CD1c-positive myeloid dendritic cell (primary cell): ENCODE data around the gene ZNF607.
"Not testable (repeated sequence)": the region's sequence is repeated elsewhere in the genome, so short reads cannot be mapped to it uniquely, and the experiment has no call there.

Experiments
- DNase-seq: peaks from one replicate; pipeline ENCODE4 v3.0.0-alpha.2; 2016; ENCODE audit errors: extremely low spot score

ZNF607 gene

DNA sequence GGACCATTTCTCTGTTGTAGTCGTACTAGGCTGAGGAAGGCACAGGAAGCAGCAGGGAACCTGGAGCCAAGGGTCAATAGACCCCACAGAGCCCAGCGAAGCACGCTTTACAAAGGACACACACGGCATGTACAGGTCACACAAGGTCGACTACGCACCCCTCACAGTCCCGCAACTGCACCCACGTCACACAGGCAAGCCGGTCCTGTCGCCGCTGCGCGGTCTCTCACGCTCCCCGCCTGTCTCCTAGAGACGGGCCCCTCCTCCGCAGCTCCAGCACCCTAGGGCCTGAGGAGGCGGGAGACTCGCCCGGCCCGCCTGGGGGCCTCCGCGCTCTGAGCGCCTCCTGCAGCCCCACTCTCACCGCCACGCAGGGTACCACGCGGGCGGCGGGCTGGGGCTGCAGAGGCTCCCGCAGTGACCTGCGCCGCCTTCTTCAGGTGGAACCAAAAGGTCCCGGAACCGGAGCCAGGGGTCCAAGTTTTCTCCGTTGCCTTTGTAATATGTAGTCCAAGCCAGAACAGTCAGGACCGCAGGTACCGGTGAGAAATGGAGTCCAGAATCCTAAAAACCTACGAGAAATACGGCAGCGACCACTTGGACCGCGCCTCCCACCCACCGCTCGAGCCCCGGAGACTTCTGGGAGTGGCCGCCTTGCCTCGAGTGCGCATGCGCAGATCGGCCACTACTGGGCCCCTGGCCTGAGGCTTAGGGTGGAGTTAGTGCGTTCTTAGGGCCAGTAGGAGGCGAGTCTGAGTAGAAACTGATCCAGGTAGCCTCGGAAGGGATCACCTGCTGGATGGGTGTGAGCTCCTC lies at the start of gene ZNF607:
ZNF607 (minus strand) TSS at position 651 of the 816 bp plus-strand sequence. CDS start 8,143 bp downstream, outside the sequence.
- peak; percentile 85 for DNase-seq

GRCh38 chr19:37763488-37763887 lies 43.9 kb upstream of the ZNF607 start:
- no peak for DNase-seq

- not testable (repeated sequence) for DNase-seq
Observed at GRCh38 chr19:37757683-37758082, 38.1 kb upstream of the ZNF607 start.

DNA sequence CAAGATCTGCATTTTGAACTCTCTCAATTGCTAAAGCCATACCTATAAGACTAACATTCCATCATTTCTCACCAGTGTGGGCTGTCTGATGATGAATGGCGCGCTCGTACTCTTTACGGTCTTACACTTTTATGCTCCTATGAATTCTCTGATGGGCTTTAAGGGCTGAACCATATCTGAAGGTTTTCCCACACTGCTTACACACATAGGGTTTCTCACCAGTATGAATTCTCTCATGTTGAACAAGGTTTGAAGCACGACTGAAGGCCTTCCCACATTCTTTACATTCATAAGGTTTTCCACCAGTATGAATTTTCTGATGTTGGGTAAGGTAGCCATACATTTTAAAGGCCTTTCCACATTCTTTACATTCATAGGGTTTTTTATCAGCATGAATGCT lies 18.8 kb upstream of the ZNF607 start:
- no peak for DNase-seq

- DNase-seq: no peak
Observed at GRCh38 chr19:37725181-37725580, 5.6 kb upstream of the ZNF607 start.

GRCh38 chr19:37719927-37720265 lies 335 bp upstream of the ZNF607 start:
- no peak for DNase-seq

- DNase-seq: no peak
Observed at GRCh38 chr19:37718304-37718703, 1.3 kb downstream of the ZNF607 start.

- DNase-seq: no peak
Observed at GRCh38 chr19:37716140-37716539, 3.4 kb downstream of the ZNF607 start.

GRCh38 chr19:37706052-37706605 lies 13.4 kb downstream of the ZNF607 start:
- DNase-seq: no peak

GRCh38 chr19:37699057-37699456 lies 20.5 kb downstream of the ZNF607 start:
- no peak for DNase-seq

- no peak for DNase-seq
Observed at GRCh38 chr19:37698216-37698615, 21.3 kb downstream of the ZNF607 start.

DNA sequence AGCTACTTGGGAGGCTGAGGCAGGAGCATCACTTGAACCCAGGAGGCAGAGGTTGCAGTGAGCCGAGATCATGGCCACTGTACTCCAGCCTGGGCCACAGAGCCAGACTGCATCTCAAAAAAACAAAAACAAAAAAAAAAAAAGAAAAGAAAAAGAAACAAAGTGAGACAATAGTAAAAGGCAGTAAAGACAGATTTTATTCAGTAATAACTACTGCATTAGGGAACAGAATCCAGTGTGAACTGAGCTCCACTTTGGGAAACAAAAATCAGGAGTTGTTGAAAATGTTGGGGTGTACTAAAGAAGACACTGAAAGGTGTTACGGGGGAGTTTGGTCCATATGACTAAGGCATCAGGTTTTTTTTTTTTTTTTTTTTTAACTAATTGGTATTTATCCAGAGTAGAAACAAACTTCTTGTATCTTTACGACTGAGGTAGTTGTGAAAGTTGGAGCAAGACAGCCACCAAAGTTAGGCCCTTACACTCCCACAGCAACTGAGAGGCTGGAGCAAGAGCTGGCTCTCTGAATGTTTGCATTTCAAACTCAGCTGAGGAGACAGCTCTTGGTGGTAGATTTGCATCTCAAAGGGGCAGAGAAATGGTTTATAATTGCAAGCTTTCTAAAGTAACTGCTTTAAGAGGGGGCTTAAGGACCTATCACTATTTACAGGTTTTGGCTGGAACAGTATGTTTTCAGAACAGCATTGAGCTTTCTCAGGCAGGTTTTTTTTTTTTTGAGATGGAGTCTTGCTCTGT lies 24.2 kb downstream of the ZNF607 start:
- DNase-seq: no peak

GRCh38 chr19:37692956-37693620 lies 26.5 kb downstream of the ZNF607 start:
- no peak for DNase-seq

- DNase-seq: peak; percentile 84
Observed at GRCh38 chr19:37691881-37692504, 27.6 kb downstream of the ZNF607 start.

DNA sequence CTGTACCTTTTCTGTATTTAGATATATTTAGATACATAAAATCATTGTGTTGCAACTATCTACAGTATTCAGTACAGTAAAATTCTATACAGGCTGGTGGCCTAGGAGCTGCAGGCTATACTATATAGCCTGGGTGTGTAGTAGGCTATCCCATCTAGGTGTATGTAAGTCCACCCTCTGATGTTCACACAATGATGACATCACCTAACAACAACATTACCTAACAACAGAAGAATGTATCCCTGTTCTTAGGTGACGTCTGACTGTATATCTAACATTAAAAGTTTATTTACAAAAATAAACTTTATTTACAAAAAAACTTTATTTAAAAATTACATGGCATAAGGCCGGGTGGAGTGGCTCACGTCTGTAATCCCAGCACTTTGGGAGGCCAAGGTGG lies 36.0 kb downstream of the ZNF607 start:
- DNase-seq: no peak

- DNase-seq: no peak
Observed at GRCh38 chr19:37669450-37669914, 50.1 kb downstream of the ZNF607 start.

DNA sequence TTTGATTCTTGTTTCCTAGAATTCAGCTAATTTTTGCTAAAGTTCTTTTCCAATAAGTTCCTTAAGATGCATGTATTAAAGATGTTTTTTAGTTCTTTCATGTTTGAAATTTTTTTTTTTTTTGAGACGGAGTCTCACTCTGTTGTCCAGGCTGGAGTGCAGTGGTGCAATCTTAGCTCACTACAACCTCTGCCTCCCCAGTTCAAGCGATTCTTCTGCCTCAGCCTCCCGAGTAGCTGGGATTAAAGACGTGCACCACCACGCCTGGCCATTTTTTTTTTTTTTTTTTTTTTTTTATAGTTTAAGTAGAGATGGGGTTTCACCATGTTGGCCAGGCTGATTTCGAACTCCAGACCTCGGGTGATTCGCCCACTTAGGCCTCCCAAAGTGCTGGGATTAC lies 62.4 kb downstream of the ZNF607 start:
- DNase-seq: not testable (repeated sequence)

- peak; percentile 83 for DNase-seq
Observed at GRCh38 chr19:37655689-37656371, 63.7 kb downstream of the ZNF607 start.

- peak; percentile 80 for DNase-seq
Observed at GRCh38 chr19:37655301-37655688, 64.3 kb downstream of the ZNF607 start, which contains the start of gene ZFP30. Gene ZFP30 (minus strand): TSS chr19:37655465. CDS start chr19:37647822, 7,643 bp downstream.

DNA sequence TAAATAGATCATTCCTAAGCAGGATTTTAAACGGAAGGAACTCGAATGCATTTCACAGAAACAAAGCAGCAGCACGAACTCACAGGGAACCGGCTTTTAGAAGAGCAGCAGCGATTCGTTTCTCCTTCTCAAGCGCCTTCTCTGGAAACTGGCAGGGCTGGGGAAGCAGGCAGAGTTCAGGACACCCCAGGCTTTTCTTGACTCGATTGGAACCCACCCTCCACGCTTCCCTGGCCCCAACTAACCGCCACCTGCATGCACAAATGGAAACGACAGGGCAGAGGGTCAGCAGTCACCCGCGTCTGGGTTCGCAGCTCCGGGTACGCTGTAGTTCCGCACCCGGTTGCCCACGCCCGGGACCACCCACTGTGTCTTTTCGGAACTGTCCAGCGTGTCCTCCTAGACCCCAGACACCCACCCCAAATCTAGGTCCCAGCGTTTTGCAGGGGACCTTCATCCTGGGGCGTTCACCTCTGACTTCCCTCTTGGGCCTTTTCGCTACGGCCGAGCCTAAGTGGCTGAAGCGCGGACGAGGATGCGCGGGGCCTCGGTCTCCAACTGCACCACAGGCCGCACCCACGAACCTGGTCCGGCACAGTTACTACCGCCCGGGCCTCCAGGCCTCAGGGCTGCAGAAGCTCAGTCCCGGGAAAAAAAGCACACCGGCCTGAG lies 64.8 kb downstream of the ZNF607 start:
- DNase-seq: peak; percentile 36
